Nephron progenitor cell (in vitro differentiated cells): ENCODE measurements around the gene ZG16B.
A peak's percentile ranks its signal among the peaks of the same experiment; 100 is the strongest.

Experiments used
- DNase-seq: peaks from one replicate; pipeline ENCODE4 v3.0.0; 2021
- H3K27ac Mint-ChIP-seq: 2 replicates; pipeline ENCODE4 v1.8.0; 2021; ENCODE audit warnings: mild to moderate bottlenecking, moderate library complexity, mixed read lengths
- H3K27me3 Mint-ChIP-seq: 2 replicates; pipeline ENCODE4 v1.8.0; 2021; ENCODE audit warnings: mild to moderate bottlenecking, low read depth, mixed read lengths; ENCODE audit not compliant: poor library complexity
- H3K36me3 Mint-ChIP-seq: 2 replicates; pipeline ENCODE4 v1.8.0; 2021; ENCODE audit warnings: low read depth, mixed read lengths
- H3K4me1 Mint-ChIP-seq: 2 replicates; pipeline ENCODE4 v1.8.0; 2021; ENCODE audit warnings: mixed read lengths
- H3K4me3 Mint-ChIP-seq: 2 replicates; pipeline ENCODE4 v1.8.0; 2021; ENCODE audit warnings: mild to moderate bottlenecking, moderate library complexity, mixed read lengths
- H3K9me3 Mint-ChIP-seq: 2 replicates; pipeline ENCODE4 v1.8.0; 2021; ENCODE audit warnings: mild to moderate bottlenecking, moderate library complexity, mixed read lengths
- TF ChIP-seq, protein P1 (sequence below): fragments of 200-600 bp; sonication (generic); IDR thresholded peaks from 2 replicates; pipeline ENCODE4 v1.5.0; 2021; ENCODE audit warnings: antibody characterized with exemption

ZG16B gene

DNA sequence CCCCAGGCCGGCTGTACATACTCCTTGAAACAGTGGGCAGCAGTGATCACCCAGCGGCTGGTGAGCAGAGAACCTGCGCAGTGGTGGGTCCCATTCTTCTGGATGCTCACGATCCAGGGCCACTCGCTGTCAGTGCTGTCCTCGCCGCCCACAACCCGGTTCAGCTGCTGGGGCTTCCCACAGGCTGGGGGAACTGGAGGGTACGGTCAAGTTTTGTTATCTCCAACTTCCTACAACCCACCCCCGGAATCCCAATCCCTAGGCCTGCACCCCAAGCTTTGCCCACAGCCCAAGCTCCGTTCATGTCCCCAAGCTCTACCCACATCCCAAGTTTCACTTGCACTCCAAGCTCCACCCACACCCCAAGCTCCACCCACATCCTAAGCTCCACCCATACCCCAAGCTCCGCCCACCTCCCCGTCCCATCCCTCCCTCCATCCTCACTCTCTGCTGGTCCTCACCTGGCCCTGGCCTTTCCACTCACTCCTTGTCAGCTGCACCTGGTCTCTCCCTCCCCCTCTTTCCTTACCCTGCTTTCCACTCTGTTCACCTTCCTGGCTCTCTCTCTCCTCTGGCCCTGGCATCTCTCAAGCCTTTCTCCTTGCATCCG, 26.1 kb downstream of the ZG16B start:
- H3K4me1 Mint-ChIP-seq, result peaks cover 5% of the 10 kb centered on the region
- H3K36me3 Mint-ChIP-seq, result no peaks in the 10 kb centered on the region
- H3K9me3 Mint-ChIP-seq, result peaks cover 28% of the 10 kb centered on the region
- H3K4me3 Mint-ChIP-seq, result no peak overlapping the region
- no peak overlapping the region for H3K27ac Mint-ChIP-seq
- peaks cover 71% of the 10 kb centered on the region for H3K27me3 Mint-ChIP-seq
- TF ChIP-seq, protein P1, sequence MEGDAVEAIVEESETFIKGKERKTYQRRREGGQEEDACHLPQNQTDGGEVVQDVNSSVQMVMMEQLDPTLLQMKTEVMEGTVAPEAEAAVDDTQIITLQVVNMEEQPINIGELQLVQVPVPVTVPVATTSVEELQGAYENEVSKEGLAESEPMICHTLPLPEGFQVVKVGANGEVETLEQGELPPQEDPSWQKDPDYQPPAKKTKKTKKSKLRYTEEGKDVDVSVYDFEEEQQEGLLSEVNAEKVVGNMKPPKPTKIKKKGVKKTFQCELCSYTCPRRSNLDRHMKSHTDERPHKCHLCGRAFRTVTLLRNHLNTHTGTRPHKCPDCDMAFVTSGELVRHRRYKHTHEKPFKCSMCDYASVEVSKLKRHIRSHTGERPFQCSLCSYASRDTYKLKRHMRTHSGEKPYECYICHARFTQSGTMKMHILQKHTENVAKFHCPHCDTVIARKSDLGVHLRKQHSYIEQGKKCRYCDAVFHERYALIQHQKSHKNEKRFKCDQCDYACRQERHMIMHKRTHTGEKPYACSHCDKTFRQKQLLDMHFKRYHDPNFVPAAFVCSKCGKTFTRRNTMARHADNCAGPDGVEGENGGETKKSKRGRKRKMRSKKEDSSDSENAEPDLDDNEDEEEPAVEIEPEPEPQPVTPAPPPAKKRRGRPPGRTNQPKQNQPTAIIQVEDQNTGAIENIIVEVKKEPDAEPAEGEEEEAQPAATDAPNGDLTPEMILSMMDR, result no peak
- peak; percentile 44 for DNase-seq

DNA sequence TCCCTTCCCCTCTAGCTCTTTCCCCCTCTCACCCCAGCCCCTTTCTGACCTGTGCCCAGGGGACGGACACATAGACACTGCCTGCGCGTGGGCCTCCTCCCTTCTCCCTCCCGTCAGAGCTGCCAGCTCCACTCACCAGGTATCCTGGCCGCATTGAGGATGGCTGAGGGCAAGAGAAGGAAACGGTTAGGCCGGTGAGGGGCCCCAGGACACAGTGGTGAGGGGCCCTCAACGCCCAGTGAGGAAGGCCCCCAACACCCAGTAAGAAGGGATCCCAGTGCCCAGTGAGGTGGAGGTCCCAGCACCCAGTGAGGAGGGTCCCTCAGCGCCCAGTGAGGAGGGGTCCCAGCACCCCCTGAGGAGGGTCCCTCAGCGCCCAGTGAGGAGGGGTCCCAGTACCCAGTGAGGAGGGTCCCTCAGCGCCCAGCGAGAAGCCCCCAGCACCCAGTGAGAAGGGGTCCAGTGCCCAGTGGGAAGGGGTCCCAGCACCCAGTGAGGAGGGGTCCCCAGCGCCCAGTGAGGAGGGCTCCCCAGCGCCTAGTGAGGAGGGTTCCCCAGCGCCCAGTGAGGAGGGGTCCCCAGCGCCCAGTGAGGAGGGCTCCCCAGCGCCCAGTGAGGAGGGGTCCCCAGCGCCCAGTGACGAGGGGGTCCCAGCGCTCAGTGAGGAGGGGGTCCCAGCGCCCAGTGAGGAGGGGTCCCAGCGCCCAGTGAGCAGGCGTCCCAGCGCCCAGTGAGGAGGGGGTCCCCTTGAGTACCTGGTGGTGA, 26.8 kb downstream of the ZG16B start:
- Mint-ChIP-seq H3K4me1 (peaks cover 5% of the 10 kb centered on the region), H3K36me3 (no peaks in the 10 kb centered on the region), H3K27ac (no peak overlapping the region), H3K27me3 (peaks cover 70% of the 10 kb centered on the region), H3K4me3 (no peak overlapping the region), H3K9me3 (peaks cover 32% of the 10 kb centered on the region)
- TF ChIP-seq, protein P1, result no peak
- DNase-seq, result no peak

DNA sequence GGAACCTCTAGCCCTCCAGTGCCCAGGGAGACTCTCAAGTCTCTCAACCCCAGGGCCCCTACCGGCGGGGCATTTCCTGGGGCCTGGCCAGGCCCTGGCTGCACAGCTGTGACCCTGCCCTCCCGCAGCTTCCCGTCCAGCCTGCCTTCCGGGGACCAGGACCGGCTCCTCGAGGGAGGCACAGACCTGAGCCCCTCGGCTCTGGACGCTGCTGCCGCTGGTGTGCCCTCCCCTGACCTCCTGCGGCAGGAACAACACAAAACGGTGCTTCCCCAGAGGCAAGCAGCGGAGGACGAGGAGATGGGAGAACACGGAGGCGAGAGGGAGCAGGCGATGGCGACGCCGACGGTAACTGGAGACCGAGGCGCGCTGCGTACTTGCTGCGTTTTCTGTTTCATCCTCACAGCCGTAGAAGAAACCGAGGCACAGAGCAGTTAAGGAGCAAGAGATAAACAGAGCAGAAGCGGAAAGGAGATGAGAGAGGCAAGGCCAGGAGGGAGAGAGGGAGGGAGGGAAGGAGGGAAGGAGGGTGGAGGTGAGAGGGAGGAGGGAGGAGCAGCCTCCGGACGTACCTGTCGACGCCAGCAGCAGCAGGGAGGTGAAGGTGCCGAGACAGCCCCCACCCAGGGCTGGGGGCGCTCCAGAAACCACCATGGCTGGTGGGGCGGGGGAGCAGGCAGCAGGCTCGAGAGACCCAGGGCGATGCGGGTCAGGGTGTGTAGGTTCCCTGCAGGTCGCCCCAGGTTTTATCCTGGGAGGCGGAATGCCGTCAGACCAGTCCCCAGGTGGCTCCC, 27.5 kb downstream of the ZG16B start, which contains the start of gene PRSS22:
PRSS22 (minus strand) TSS at position 720 of the 794 bp plus-strand sequence; CDS start at position 654, 66 bp downstream.
- peaks cover 32% of the 10 kb centered on the region for H3K9me3 Mint-ChIP-seq
- H3K27me3 Mint-ChIP-seq, result peaks cover 70% of the 10 kb centered on the region
- H3K36me3 Mint-ChIP-seq, result no peaks in the 10 kb centered on the region
- no peak within 1 kb of the TSS for H3K27ac Mint-ChIP-seq
- H3K4me1 Mint-ChIP-seq, result peaks cover 5% of the 10 kb centered on the region
- TF ChIP-seq, protein P1, result no peak
- peak within 1 kb of the TSS; percentile 67 for H3K4me3 Mint-ChIP-seq
- DNase-seq, result no peak

DNA sequence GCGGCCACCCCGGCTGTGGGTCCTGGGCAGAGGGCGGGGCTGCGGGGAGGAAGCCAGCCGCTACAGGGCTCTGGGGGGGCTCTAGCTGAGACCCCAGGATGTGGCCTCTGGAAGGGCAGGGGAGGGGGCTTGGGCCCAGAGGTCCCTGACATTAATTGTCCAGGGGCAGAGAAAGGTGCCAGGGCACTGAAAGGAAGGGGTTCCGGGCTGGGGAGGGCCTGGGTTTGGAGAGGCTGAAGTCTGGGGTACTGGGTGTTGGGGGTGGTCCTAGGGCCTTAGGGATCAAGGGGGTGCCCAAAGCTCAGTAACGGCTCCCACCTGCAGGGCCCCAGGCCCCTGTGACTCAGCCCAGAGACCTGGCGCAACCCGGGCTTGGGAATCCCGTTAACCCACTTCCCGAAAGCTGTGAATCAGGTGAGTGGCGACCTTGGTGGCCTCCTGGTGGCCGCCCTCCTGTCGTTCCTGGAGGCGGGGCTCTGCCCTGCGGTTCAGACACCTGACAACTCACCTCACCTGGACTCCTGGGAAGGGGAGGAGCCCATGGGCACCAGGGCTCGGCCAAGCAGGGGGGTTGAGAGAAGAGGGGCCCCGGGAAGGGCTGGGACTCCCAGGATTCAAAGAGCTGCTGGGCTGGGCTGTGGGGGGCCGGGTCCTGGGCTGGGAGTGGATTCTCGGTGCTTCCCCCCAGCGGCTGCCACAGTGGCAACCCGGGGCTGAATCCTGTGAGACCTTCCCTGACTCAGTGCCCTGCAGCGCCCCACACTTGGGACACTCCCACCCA, 28.3 kb downstream of the ZG16B start:
- Mint-ChIP-seq H3K36me3 (no peaks in the 10 kb centered on the region), H3K4me3 (no peak overlapping the region), H3K27ac (no peak overlapping the region), H3K27me3 (peaks cover 76% of the 10 kb centered on the region), H3K4me1 (peaks cover 5% of the 10 kb centered on the region), H3K9me3 (peaks cover 32% of the 10 kb centered on the region)
- DNase-seq, result no peak
- TF ChIP-seq, protein P1, result no peak

DNA sequence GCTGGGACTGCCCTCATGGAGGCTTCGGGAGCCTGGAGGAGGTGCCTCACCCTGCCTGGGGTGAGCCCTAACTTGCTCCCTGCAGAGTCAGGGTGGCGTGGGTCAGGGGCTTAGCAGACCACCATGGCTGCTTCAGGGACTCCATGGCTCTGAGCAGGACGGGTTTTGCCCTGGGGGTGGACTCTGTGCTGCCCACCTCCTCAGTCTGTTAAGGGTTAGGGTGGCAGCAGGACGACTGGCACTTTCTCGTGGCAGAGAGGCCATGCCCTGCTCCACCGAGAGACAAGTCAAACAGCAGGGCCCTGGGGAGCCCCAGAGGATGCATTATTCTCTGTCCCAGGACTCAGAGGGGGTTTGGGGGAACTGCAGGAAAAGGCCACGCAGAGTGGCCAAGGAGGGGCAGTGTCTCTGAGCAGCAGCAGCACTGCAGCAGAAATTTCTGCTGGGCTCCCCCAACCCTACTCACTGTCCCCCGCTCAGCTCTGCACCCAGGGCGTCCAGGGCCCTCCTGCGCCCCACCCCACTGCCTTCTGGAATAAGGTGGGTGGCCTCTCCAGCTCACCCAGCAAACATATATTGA, 29.7 kb downstream of the ZG16B start:
- Mint-ChIP-seq H3K9me3 (peaks cover 23% of the 10 kb centered on the region), H3K4me1 (peaks cover 5% of the 10 kb centered on the region), H3K27me3 (peaks cover 80% of the 10 kb centered on the region), H3K4me3 (no peak overlapping the region), H3K36me3 (no peaks in the 10 kb centered on the region), H3K27ac (no peak overlapping the region)
- TF ChIP-seq, protein P1, result no peak
- no peak for DNase-seq
